Chondrocyte (in vitro differentiated cells): Measurements from ENCODE around the gene ACP5. TPM values are rescaled to one million over a fixed set of nuclear protein-coding genes. Genes with fewer than 3 reads are reported as not detected.
"Not testable (repeated sequence)": the region's sequence is repeated elsewhere in the genome, so short reads cannot be mapped to it uniquely, and the experiment has no call there.

Experiments used
- DNase-seq: peaks from one replicate; pipeline ENCODE4 v3.0.0; 2021; ENCODE audit warnings: mixed read lengths, low spot score
- H3K27ac Mint-ChIP-seq: one replicate; pipeline ENCODE4 v1.8.0; 2021; ENCODE audit warnings: mild to moderate bottlenecking, moderate library complexity, mixed read lengths; ENCODE audit not compliant: unreplicated experiment
- H3K27me3 Mint-ChIP-seq: 2 replicates; pipeline ENCODE4 v1.8.0; 2021; ENCODE audit warnings: low read depth, mixed read lengths
- H3K36me3 Mint-ChIP-seq: 2 replicates; pipeline ENCODE4 v1.8.0; 2021; ENCODE audit warnings: low read depth, mixed read lengths
- H3K4me1 Mint-ChIP-seq: 2 replicates; pipeline ENCODE4 v1.8.0; 2021; ENCODE audit warnings: low read depth, mild to moderate bottlenecking, mixed read lengths
- H3K4me3 Mint-ChIP-seq: one replicate; pipeline ENCODE4 v1.8.0; 2021; ENCODE audit warnings: mild to moderate bottlenecking, moderate library complexity, mixed read lengths; ENCODE audit not compliant: unreplicated experiment
- H3K9me3 Mint-ChIP-seq: 2 replicates; pipeline ENCODE4 v1.8.0; 2021; ENCODE audit warnings: low read depth, mixed read lengths
- CTCF ChIP-seq: fragments of 200-600 bp; sonication (generic); IDR thresholded peaks from 2 replicates; pipeline ENCODE4 v1.5.0; 2021; ENCODE audit warnings: antibody characterized with exemption, mild to moderate bottlenecking, moderate library complexity
- total RNA-seq: library from RNA; stranded (reverse); gene quantifications from 3 replicates; pipeline ENCODE4 v1.2.1, GENCODE V29; 2021

ACP5 gene
- total RNA-seq, 1 donor from 2014 or later = 0.45 TPM

GRCh38 chr19:11566164-11566563, 11.3 kb downstream of the ACP5 start:
- no peak for TF ChIP-seq CTCF
- no peak for DNase-seq
- Mint-ChIP-seq H3K9me3 (no peaks in the 10 kb centered on the region), H3K4me1 (no peaks in the 10 kb centered on the region), H3K27me3 (no peaks in the 10 kb centered on the region), H3K27ac (no peak overlapping the region), H3K4me3 (no peak overlapping the region), H3K36me3 (no peaks in the 10 kb centered on the region)

- H3K4me3 Mint-ChIP-seq, H3K9me3 Mint-ChIP-seq, H3K27me3 Mint-ChIP-seq, H3K27ac Mint-ChIP-seq, DNase-seq, H3K4me1 Mint-ChIP-seq, H3K36me3 Mint-ChIP-seq: not testable (repeated sequence)
These were observed 11.8 kb downstream of the ACP5 start for GRCh38 chr19:11565649-11565980.

- H3K27ac Mint-ChIP-seq, H3K36me3 Mint-ChIP-seq, DNase-seq, H3K4me3 Mint-ChIP-seq, H3K9me3 Mint-ChIP-seq, H3K27me3 Mint-ChIP-seq: not testable (repeated sequence)
- H3K4me1 Mint-ChIP-seq = peaks cover 10% of the 10 kb centered on the region
These were observed 13.2 kb downstream of the ACP5 start for GRCh38 chr19:11564082-11564807.

GRCh38 chr19:11563532-11563931, 13.9 kb downstream of the ACP5 start:
- Mint-ChIP-seq H3K27ac (no peak overlapping the region), H3K9me3 (no peaks in the 10 kb centered on the region), H3K36me3 (no peaks in the 10 kb centered on the region), H3K27me3 (no peaks in the 10 kb centered on the region), H3K4me3 (no peak overlapping the region), H3K4me1 (peaks cover 13% of the 10 kb centered on the region)
- no peak for TF ChIP-seq CTCF
- no peak for DNase-seq

GRCh38 chr19:11560404-11561051, 16.9 kb downstream of the ACP5 start:
- H3K4me3 Mint-ChIP-seq = peak overlapping the region; percentile 61
- no peak overlapping the region for H3K27ac Mint-ChIP-seq
- no peaks in the 10 kb centered on the region for H3K27me3 Mint-ChIP-seq
- peak; percentile 83 for TF ChIP-seq CTCF
- H3K9me3 Mint-ChIP-seq = no peaks in the 10 kb centered on the region
- H3K36me3 Mint-ChIP-seq = peaks cover 2% of the 10 kb centered on the region
- peaks cover 30% of the 10 kb centered on the region for H3K4me1 Mint-ChIP-seq
- no peak for DNase-seq

GRCh38 chr19:11558881-11559828, 18.3 kb downstream of the ACP5 start, which contains the start of gene ELOF1:
Gene ELOF1, minus strand, starts transcription at chr19:11559230. Its CDS starts 4,883 bp downstream, at chr19:11554347.
- peak within 1 kb of the TSS; percentile 89 for H3K27ac Mint-ChIP-seq
- DNase-seq = peak; percentile 99
- no peaks in the 10 kb centered on the region for H3K27me3 Mint-ChIP-seq
- peaks cover 6% of the 10 kb centered on the region for H3K36me3 Mint-ChIP-seq
- H3K4me3 Mint-ChIP-seq = peak within 1 kb of the TSS; percentile 82
- TF ChIP-seq CTCF = peak; percentile 69
- peaks cover 30% of the 10 kb centered on the region for H3K4me1 Mint-ChIP-seq
- H3K9me3 Mint-ChIP-seq = no peaks in the 10 kb centered on the region
